SK-N-SH treated with all-trans-retinoic acid at 6 μM for 48 hours (cell line): ENCODE data around the gene RFC1.
A peak's percentile ranks its signal among the peaks of the same experiment; 100 is the strongest.
"Not testable (repeated sequence)": the region's sequence is repeated elsewhere in the genome, so short reads cannot be mapped to it uniquely, and the experiment has no call there.

Source experiments
- ATAC-seq: fragments of 200-7000 bp; cut with Tn5 transposase; 3 replicates; pipeline ENCODE4 v1.9.1; 2020; ENCODE audit warnings: mild to moderate bottlenecking, moderate library complexity
- ARNTL ChIP-seq: fragments of 450-650 bp; formaldehyde crosslinking; IDR thresholded peaks from 2 replicates; pipeline ENCODE4 v1.5.0; 2020; ENCODE audit warnings: low read depth, mild to moderate bottlenecking, moderate library complexity, borderline replicate concordance
- BACH2 ChIP-seq: fragments of 250-450 bp; sonication (Bioruptor Pico); IDR thresholded peaks from 2 replicates; pipeline ENCODE4 v1.9.0; 2021; ENCODE audit warnings: mild to moderate bottlenecking, borderline replicate concordance
- CSDC2 ChIP-seq: fragments of 250-450 bp; sonication (Bioruptor Pico); IDR thresholded peaks from 2 replicates; pipeline ENCODE4 v1.5.0; 2020; ENCODE audit warnings: mild to moderate bottlenecking, moderate library complexity
- CSRNP3 ChIP-seq: fragments of 250-450 bp; sonication (Bioruptor Pico); IDR thresholded peaks from 2 replicates; pipeline ENCODE4 v1.5.1; 2021; ENCODE audit warnings: mild to moderate bottlenecking, moderate library complexity
- ESRRG ChIP-seq: fragments of 250-450 bp; sonication (Bioruptor Pico); IDR thresholded peaks from 2 replicates; pipeline ENCODE4 v1.6.1; 2021; ENCODE audit warnings: mild to moderate bottlenecking
- GLIS3 ChIP-seq: fragments of 250-450 bp; sonication (Bioruptor Pico); IDR thresholded peaks from 2 replicates; pipeline ENCODE4 v1.5.0; 2020; ENCODE audit warnings: mild to moderate bottlenecking, moderate library complexity
- ISL1 ChIP-seq: fragments of 250-450 bp; sonication (Bioruptor Pico); IDR thresholded peaks from 2 replicates; pipeline ENCODE4 v2.1.2; 2022; ENCODE audit warnings: mild to moderate bottlenecking, moderate library complexity
- PATZ1 ChIP-seq: fragments of 250-450 bp; sonication (Bioruptor Pico); IDR thresholded peaks from 2 replicates; pipeline ENCODE4 v1.8.0; 2020; ENCODE audit warnings: mild to moderate bottlenecking, moderate library complexity, borderline replicate concordance
- PPARA ChIP-seq: fragments of 250-450 bp; sonication (Bioruptor Pico); IDR thresholded peaks from 2 replicates; pipeline ENCODE4 v1.5.0; 2020; ENCODE audit warnings: mild to moderate bottlenecking, borderline replicate concordance
- RARB ChIP-seq: fragments of 250-450 bp; sonication (Bioruptor Pico); IDR thresholded peaks from 2 replicates; pipeline ENCODE4 v1.8.0; 2021; ENCODE audit warnings: mild to moderate bottlenecking, moderate library complexity
- SNAI2 ChIP-seq: fragments of 250-450 bp; sonication (Bioruptor Pico); IDR thresholded peaks from 2 replicates; pipeline ENCODE4 v1.5.0; 2020; ENCODE audit warnings: mild to moderate bottlenecking, moderate library complexity
- TCF4 ChIP-seq: fragments of 250-450 bp; sonication (Bioruptor Pico); IDR thresholded peaks from 2 replicates; pipeline ENCODE4 v1.8.0; 2021; ENCODE audit warnings: mild to moderate bottlenecking, moderate library complexity, borderline replicate concordance
- TOX ChIP-seq: fragments of 250-450 bp; sonication (Bioruptor Pico); IDR thresholded peaks from 2 replicates; pipeline ENCODE4 v1.8.0; 2021; ENCODE audit warnings: mild to moderate bottlenecking, moderate library complexity, borderline replicate concordance
- ZC3H10 ChIP-seq: fragments of 250-450 bp; sonication (Bioruptor Pico); IDR thresholded peaks from 2 replicates; pipeline ENCODE4 v1.5.1; 2021; ENCODE audit warnings: mild to moderate bottlenecking, moderate library complexity
- ZFP3 ChIP-seq: fragments of 250-450 bp; sonication (Bioruptor Pico); IDR thresholded peaks from 2 replicates; pipeline ENCODE4 v1.5.0; 2020; ENCODE audit warnings: mild to moderate bottlenecking, moderate library complexity
- ZFP30 ChIP-seq: fragments of 450-650 bp; formaldehyde crosslinking; IDR thresholded peaks from 2 replicates; pipeline ENCODE4 v1.5.0; 2022; ENCODE audit warnings: mild to moderate bottlenecking, moderate library complexity
- ZNF565 ChIP-seq: fragments of 450-650 bp; formaldehyde crosslinking; conservative IDR thresholded peaks from 2 replicates; pipeline ENCODE4 v1.5.0; 2020; ENCODE audit warnings: low read depth, mild to moderate bottlenecking, moderate library complexity
- ZNF70 ChIP-seq: fragments of 450-650 bp; formaldehyde crosslinking; IDR thresholded peaks from 2 replicates; pipeline ENCODE4 v1.5.0; 2020; ENCODE audit warnings: mild to moderate bottlenecking, moderate library complexity
- ZNF8 ChIP-seq: fragments of 450-650 bp; formaldehyde crosslinking; IDR thresholded peaks from 2 replicates; pipeline ENCODE4 v1.5.0; 2020; ENCODE audit warnings: mild to moderate bottlenecking, moderate library complexity
- TF ChIP-seq, protein P1 (sequence below): fragments of 250-450 bp; sonication (Bioruptor Pico); IDR thresholded peaks from 2 replicates; pipeline ENCODE4 v1.5.0; 2020; ENCODE audit warnings: mild to moderate bottlenecking, moderate library complexity
- TF ChIP-seq, protein P2 (sequence below): fragments of 250-450 bp; sonication (Bioruptor Pico); IDR thresholded peaks from 2 replicates; pipeline ENCODE4 v1.8.0; 2021; ENCODE audit warnings: low read depth, mild to moderate bottlenecking, moderate library complexity, borderline replicate concordance

Gene RFC1

GRCh38 chr4:39410415-39410814 lies 44.3 kb upstream of the RFC1 start:
- TF ChIP-seq, protein P1, sequence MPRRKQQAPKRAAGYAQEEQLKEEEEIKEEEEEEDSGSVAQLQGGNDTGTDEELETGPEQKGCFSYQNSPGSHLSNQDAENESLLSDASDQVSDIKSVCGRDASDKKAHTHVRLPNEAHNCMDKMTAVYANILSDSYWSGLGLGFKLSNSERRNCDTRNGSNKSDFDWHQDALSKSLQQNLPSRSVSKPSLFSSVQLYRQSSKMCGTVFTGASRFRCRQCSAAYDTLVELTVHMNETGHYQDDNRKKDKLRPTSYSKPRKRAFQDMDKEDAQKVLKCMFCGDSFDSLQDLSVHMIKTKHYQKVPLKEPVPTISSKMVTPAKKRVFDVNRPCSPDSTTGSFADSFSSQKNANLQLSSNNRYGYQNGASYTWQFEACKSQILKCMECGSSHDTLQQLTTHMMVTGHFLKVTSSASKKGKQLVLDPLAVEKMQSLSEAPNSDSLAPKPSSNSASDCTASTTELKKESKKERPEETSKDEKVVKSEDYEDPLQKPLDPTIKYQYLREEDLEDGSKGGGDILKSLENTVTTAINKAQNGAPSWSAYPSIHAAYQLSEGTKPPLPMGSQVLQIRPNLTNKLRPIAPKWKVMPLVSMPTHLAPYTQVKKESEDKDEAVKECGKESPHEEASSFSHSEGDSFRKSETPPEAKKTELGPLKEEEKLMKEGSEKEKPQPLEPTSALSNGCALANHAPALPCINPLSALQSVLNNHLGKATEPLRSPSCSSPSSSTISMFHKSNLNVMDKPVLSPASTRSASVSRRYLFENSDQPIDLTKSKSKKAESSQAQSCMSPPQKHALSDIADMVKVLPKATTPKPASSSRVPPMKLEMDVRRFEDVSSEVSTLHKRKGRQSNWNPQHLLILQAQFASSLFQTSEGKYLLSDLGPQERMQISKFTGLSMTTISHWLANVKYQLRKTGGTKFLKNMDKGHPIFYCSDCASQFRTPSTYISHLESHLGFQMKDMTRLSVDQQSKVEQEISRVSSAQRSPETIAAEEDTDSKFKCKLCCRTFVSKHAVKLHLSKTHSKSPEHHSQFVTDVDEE (CRISPR knock-in tag): no peak
- TF ChIP-seq TOX (CRISPR knock-in tag) (no peak), BACH2 (no peak), RARB (no peak), PPARA (CRISPR knock-in tag) (no peak), ZFP30 (CRISPR knock-in tag) (no peak), CSDC2 (CRISPR knock-in tag) (no peak), ZC3H10 (CRISPR knock-in tag) (no peak), GLIS3 (CRISPR knock-in tag) (no peak), ESRRG (CRISPR knock-in tag) (no peak), SNAI2 (no peak), CSRNP3 (CRISPR knock-in tag) (no peak), ZFP3 (CRISPR knock-in tag) (no peak), PATZ1 (CRISPR knock-in tag) (no peak), TCF4 (no peak), ZNF565 (CRISPR knock-in tag) (no peak), ZNF70 (CRISPR knock-in tag) (no peak), ISL1 (CRISPR knock-in tag) (no peak), ZNF8 (CRISPR knock-in tag) (no peak)
- TF ChIP-seq, protein P2, sequence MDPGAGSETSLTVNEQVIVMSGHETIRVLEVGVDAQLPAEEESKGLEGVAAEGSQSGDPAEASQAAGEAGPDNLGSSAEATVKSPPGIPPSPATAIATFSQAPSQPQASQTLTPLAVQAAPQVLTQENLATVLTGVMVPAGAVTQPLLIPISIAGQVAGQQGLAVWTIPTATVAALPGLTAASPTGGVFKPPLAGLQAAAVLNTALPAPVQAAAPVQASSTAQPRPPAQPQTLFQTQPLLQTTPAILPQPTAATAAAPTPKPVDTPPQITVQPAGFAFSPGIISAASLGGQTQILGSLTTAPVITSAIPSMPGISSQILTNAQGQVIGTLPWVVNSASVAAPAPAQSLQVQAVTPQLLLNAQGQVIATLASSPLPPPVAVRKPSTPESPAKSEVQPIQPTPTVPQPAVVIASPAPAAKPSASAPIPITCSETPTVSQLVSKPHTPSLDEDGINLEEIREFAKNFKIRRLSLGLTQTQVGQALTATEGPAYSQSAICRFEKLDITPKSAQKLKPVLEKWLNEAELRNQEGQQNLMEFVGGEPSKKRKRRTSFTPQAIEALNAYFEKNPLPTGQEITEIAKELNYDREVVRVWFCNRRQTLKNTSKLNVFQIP (CRISPR knock-in tag): no peak

DNA sequence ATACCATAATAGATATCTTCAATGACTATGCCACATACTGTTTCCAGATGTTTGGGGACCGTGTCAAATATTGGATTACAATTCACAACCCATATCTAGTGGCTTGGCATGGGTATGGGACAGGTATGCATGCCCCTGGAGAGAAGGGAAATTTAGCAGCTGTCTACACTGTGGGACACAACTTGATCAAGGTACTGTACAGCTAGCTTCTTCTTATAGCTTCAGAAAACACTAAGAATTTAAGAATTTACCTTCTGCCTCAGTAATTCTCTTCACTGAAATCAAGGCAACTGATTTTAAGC lies 41.4 kb upstream of the RFC1 start:
- ATAC-seq: no peak

More at GRCh38 chr4:39410415-39410814, 44.3 kb upstream of the RFC1 start:
- peak; percentile 28; the same call in 1 of the 3 replicates for ATAC-seq

DNA sequence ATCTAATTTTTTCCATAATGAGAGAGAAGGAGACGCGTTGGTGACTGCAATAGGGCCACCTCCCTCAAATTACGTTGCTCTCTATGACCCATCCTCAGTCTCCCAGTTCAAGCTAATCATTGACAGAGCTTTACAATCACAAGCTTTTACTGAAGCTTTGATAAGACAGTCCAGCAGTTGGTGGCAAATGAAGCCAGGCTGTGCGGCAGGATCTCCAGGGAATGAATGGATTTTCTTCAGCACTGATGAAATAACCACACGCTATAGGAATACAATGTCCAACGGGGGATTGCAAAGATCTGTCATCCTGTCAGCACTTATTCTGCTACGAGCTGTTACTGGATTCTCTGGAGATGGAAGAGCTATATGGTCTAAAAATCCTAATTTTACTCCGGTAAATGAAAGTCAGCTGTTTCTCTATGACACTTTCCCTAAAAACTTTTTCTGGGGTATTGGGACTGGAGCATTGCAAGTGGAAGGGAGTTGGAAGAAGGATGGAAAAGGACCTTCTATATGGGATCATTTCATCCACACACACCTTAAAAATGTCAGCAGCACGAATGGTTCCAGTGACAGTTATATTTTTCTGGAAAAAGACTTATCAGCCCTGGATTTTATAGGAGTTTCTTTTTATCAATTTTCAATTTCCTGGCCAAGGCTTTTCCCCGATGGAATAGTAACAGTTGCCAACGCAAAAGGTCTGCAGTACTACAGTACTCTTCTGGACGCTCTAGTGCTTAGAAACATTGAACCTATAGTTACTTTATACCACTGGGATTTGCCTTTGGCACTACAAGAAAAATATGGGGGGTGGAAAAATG lies 40.8 kb upstream of the RFC1 start, which contains the start of gene KLB:
Gene KLB, plus strand, starts transcription at position 168 of the 821 bp plus-strand sequence. Its CDS starts 20 bp downstream, at position 188.
- ATAC-seq: no peak
- no peak for TF ChIP-seq ESRRG (CRISPR knock-in tag)
- TF ChIP-seq CSRNP3 (CRISPR knock-in tag): no peak
- no peak for TF ChIP-seq ARNTL (CRISPR knock-in tag)
- TF ChIP-seq RARB: no peak
- TF ChIP-seq ISL1 (CRISPR knock-in tag): no peak
- TF ChIP-seq BACH2: no peak
- TF ChIP-seq TOX (CRISPR knock-in tag): no peak

More for the DNA sequence above, 41.4 kb upstream of the RFC1 start:
- TF ChIP-seq BACH2: no peak
- no peak for TF ChIP-seq ZNF8 (CRISPR knock-in tag)
- TF ChIP-seq, all 23 proteins: peak for 0

GRCh38 chr4:39401640-39402039 lies 35.5 kb upstream of the RFC1 start:
- not testable (repeated sequence) for ATAC-seq
